Bladder microvascular endothelial cell (primary cell): ENCODE measurements around the gene ZBTB3. TPM values are rescaled to one million over a fixed set of nuclear protein-coding genes. Genes with fewer than 3 reads are reported as not detected.

Experiments used
- total RNA-seq: library from RNA; depleted of rRNA; stranded (reverse); fragments of >200 nt; gene quantifications from 2 replicates; pipeline ENCODE4 v1.2.3, GENCODE V29; 2014

The ZBTB3 gene
- 7.8 TPM in 2 replicates for total RNA-seq

GRCh38 chr11:62753736-62754603 is at the start of gene ZBTB3:
TSS of gene ZBTB3 (minus strand) at chr11:62754160. CDS start at chr11:62753664, 496 bp downstream.

GRCh38 chr11:62791501-62792201 is 37.7 kb upstream of the ZBTB3 start, which contains the start of gene TMEM223:
TSS of gene TMEM223 (minus strand) at chr11:62792006. CDS start at chr11:62791994, 12 bp downstream.

DNA sequence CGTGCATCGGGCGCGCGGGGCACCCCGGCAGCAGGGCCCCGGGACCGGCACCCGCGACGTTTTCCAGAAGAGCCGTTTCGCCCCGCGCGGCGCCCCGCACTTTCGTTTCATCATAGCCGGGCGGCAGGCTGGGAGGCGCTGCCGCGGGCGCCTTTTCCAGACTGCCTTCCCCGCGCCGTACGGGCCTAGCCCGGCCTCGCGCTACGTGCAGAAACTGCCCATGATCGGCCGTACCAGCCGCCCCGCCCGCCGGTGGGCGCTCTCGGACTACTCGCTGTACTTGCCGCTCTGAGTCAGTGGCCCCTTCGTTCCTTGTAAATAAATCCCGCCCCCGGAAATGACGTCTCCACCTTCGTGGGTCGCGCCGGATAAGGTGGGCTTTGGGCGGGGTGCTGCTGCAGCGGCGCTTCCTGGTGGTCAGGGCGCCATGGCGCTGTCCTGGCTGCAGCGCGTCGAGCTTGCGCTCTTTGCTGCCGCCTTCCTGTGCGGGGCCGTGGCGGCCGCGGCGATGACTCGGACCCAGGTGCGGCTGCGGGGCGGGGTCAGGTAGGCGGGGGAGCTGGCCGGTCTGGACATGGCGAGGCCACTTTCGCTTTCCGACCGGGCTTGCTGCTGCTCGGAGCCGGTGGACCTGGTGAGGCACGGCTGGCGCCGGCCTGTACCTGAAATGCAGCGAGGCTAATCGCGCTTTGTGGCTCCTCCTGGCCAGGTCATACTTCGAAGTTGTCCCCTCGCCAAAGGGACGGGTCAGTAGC is 33.2 kb upstream of the ZBTB3 start, which contains the start of gene TMEM179B:
Gene TMEM179B (plus strand): TSS at position 398 of the 755 bp plus-strand sequence. CDS start 30 bp downstream, at position 428.

DNA sequence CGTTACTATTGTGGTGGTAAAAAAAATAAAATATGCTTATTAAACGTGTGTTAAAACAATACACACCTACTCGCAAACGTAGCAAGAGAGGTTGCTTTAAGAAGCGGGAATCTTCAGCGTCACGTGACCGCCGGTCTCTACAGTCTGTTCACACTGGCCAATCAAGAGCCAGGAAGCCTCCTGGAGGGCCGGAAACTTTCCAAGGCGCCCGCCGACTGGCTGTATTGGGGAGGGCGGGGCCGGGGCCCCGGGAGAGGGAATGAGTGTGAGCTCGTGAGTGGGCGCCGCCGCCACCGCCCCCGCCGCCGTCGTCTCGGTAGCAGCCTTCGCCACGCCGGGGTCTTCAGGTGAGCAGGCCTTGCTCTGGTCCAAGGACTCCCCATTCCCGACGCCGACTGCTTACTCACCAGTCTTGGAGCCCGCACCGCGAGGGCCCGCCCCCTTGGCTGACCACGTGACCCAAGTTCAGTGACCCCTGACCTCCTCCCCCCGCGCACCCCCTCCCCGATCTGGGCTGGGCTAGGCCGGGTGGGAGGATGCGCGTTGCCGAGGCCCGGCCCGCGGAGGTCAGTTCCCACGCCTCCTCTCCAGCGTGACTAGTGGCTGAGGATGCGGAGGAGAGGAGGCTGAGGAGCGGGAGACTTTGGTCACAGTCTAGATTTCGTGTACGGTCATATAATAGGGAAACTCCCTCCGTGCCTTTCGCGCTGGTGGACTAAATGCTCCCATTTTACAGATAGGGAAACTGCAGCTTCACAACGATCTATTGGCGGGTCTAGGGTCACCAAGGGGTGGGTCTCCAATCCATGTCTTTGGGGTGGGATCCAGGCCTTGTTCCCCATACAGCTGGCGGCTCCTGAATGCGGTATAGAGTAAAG is 17.4 kb upstream of the ZBTB3 start, which contains the start of gene TAF6L:
Gene TAF6L (plus strand): TSS at position 253 of the 878 bp plus-strand sequence. CDS start 4,388 bp downstream, outside the sequence.

DNA sequence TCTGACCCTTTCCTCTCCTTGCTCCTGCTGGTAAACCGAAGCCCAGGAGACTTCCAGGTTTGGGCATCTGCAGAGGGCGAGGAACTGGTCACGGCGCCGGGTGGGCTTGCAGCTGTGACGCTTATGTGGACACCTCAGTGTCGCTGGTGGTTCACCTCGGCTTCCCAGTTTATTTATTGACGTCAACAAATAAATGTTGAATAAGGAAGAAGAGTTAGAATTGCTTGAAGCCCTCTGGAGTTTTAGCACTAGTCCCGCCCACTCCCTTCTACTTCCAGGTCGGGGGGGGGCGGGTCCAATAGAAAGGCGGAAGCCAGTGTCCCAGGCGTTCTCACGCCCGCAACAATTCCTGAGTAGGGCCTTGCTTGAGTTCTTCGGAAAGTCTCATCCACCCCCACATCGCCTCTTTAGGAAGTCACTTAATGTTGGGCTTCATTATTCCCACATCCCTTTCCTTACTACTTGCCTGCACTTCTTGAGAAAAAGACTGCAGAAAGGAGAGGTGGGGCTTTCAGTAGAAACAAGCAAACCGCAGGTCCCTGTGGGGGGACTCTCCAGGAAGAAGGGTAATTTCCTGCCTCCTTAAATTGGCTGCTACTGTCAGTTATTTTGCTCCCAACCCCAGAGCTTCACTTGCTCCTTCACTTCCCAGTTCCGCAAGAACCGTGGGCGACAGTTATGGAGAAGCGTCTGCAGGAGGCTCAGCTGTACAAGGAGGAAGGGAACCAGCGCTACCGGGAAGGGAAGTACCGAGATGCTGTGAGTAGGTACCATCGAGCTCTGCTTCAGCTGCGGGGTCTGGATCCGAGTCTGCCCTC is 25.6 kb downstream of the ZBTB3 start, which contains the start of gene TTC9C:
Gene TTC9C (plus strand): TSS at position 316 of the 818 bp plus-strand sequence. CDS start 363 bp downstream, at position 679.

DNA sequence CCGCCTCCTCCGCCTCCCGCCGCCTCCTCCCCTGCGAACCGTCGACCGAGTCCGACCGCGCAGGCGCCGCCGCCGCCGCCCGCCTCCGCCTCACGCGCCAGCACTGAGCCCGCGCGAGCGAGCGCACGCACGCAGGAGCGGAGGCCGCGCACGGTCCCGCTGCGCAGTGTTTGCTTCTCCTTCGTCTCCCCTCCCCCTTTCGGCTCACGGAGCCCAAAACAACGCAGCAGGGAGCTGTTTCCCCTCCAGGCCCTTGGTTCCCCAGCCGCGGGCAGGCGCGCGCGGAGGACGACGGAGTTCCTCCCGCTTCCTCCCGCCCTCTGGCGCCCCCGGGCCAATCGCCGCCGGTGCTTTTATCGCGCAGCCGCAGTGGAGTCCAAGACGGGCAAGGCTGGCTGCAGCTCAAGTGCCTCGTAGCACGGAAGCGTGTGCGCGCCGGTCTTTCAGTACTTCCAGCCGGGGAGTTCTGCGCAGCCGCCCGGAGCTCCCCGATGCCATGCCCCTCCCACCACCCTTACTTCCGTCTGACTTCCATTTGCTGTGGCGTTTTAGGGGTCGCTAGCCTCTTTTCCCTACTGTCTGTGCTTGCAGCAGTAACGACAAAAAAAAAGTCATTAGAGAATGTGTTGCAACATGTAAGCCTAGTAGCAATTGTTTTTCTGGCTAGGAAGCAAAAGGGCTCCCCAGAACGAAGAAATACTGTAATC is 26.6 kb downstream of the ZBTB3 start, which contains the start of gene HNRNPUL2:
Gene HNRNPUL2 (minus strand): TSS at position 293 of the 707 bp plus-strand sequence. CDS start 301 bp downstream, outside the sequence.

GRCh38 chr11:62707277-62707861 is 46.6 kb downstream of the ZBTB3 start, which contains the start of the genes BSCL2 and GNG3:
TSS of gene BSCL2 (minus strand) at chr11:62707424. CDS start at chr11:62707195, 229 bp downstream.
TSS of gene GNG3 (plus strand) at chr11:62707676. CDS start at chr11:62708296, 620 bp downstream.

Other genes with a start within 250 kb of the ZBTB3 start
- 329 and 449 TPM in 2 replicates for gene AHNAK, start 207.4 kb downstream of the ZBTB3 start, total RNA-seq
- 1,133 and 1,197 TPM in 2 replicates for gene EEF1G, start 180.3 kb downstream of the ZBTB3 start, total RNA-seq
- 9.2 and 12.8 TPM in 2 replicates for gene TUT1, start 162.6 kb downstream of the ZBTB3 start, total RNA-seq
- 177 and 185 TPM in 2 replicates for gene MTA2, start 152.3 kb downstream of the ZBTB3 start, total RNA-seq
- 26.9 and 35.7 TPM in 2 replicates for gene EML3, start 141.4 kb downstream of the ZBTB3 start, total RNA-seq
- gene ROM1, start 140.9 kb downstream of the ZBTB3 start, total RNA-seq = 2.1 and 4.9 TPM in 2 replicates
- 16.7 and 19.2 TPM in 2 replicates for gene B3GAT3, start 132.2 kb downstream of the ZBTB3 start, total RNA-seq
- gene GANAB, start 107.5 kb downstream of the ZBTB3 start, total RNA-seq = 177 and 354 TPM in 2 replicates
- gene INTS5, start 100.9 kb downstream of the ZBTB3 start, total RNA-seq = 16.8 and 20.8 TPM in 2 replicates
- gene C11orf98, start 89.0 kb downstream of the ZBTB3 start, total RNA-seq = 29.8 and 31.6 TPM in 2 replicates
- gene CSKMT, start 88.8 kb downstream of the ZBTB3 start, total RNA-seq = 7.7 and 7.9 TPM in 2 replicates
- gene UQCC3, start 82.5 kb downstream of the ZBTB3 start, total RNA-seq = 9.0 and 10.5 TPM in 2 replicates
- gene LBHD1, start 81.9 kb downstream of the ZBTB3 start, total RNA-seq = 1.6 and 2.8 TPM in 2 replicates
- 145 and 155 TPM in 2 replicates for gene UBXN1, start 75.1 kb downstream of the ZBTB3 start, total RNA-seq
- under 0.01 and 0.31 TPM in 2 replicates for gene LRRN4CL, start 64.6 kb downstream of the ZBTB3 start, total RNA-seq
- gene BSCL2, start 46.7 kb downstream of the ZBTB3 start, total RNA-seq = 14.2 and 15.7 TPM in 2 replicates
- gene GNG3, start 46.5 kb downstream of the ZBTB3 start, total RNA-seq = not detected in 2 replicates
- 9.9 and 18.2 TPM in 2 replicates for gene HNRNPUL2, start 26.7 kb downstream of the ZBTB3 start, total RNA-seq
- gene TTC9C, start 25.7 kb downstream of the ZBTB3 start, total RNA-seq = 32.5 and 33.0 TPM in 2 replicates
- 49.9 and 61.2 TPM in 2 replicates for gene POLR2G, start 7.4 kb upstream of the ZBTB3 start, total RNA-seq
- gene TAF6L, start 17.2 kb upstream of the ZBTB3 start, total RNA-seq = 19.3 and 43.2 TPM in 2 replicates
- gene TMEM179B, start 33.2 kb upstream of the ZBTB3 start, total RNA-seq = 17.2 and 21.3 TPM in 2 replicates
- gene TMEM223, start 37.8 kb upstream of the ZBTB3 start, total RNA-seq = 11.3 and 11.5 TPM in 2 replicates
- gene NXF1, start 51.3 kb upstream of the ZBTB3 start, total RNA-seq = 11.8 and 50.6 TPM in 2 replicates
- gene STX5, start 77.9 kb upstream of the ZBTB3 start, total RNA-seq = 35.9 and 40.8 TPM in 2 replicates
- not detected in 2 replicates for gene TEX54, start 78.7 kb upstream of the ZBTB3 start, total RNA-seq
- 61.4 and 67.5 TPM in 2 replicates for gene WDR74, start 85.4 kb upstream of the ZBTB3 start, total RNA-seq
- gene SLC3A2, start 126.7 kb upstream of the ZBTB3 start, total RNA-seq = 86.1 and 87.2 TPM in 2 replicates
- gene CHRM1, start 167.2 kb upstream of the ZBTB3 start, total RNA-seq = not detected in 2 replicates
- gene SLC22A6, start 230.8 kb upstream of the ZBTB3 start, total RNA-seq = not detected in 2 replicates